Adrenal gland (tissue), 5 donors: ENCODE results near the gene CXADR.

Source experiments
- CTCF ChIP-seq, 6 experiments: fragments of 450-650 bp in 4 of 6; fragments of 200-600 bp in 2 of 6; sonication (generic) in 1 of 6; IDR thresholded peaks; 1 replicate in 5 of 6; 2 replicates in 1 of 6; pipeline versions ENCODE4 v1.5.1 to v1.8.0; 2016 to 2021; ENCODE audit warnings: antibody characterized with exemption in 6 of 6, mild to moderate bottlenecking in 2 of 6, moderate library complexity in 1 of 6
- POLR2A ChIP-seq, 2 donors: fragments of 450-650 bp; IDR thresholded peaks; one replicate each; pipeline ENCODE4 v1.6.1; 2017; ENCODE audit warnings: antibody characterized with exemption in 2 of 2, mild to moderate bottlenecking in 2 of 2, moderate library complexity in 1 of 2
- donor health status: DM: no; HTN: no; CAD: no.

GRCh38 chr21:17527711-17528110, 14.9 kb downstream of the CXADR start:
- TF ChIP-seq CTCF (IDR thresholded peaks at IDR 0.05) (no peak), POLR2A (IDR thresholded peaks at IDR 0.05) (no peak)
